Pancreas (tissue), 10 donors: Measurements from ENCODE around the gene GCN1. TPM values are rescaled to one million over a fixed set of nuclear protein-coding genes. Genes with fewer than 3 reads are reported as not detected.

ENCODE experiments used
- ATAC-seq, 4 donors: fragments of 200-7000 bp; cut with Tn5 transposase; one replicate each; pipeline versions ENCODE4 v1.8.0 to v1.9.1; 2020; ENCODE audit warnings: mild to moderate bottlenecking in 4 of 4, moderate library complexity in 4 of 4
- DNase-seq, 6 donors: peaks; one replicate each; pipeline ENCODE4 v3.0.0-alpha.2; 2020
- FAIRE-seq: peaks from 2 replicates; lab custom pipeline; 2012; peaks lifted over from hg19 to GRCh38; lab: Jason Lieb, UNC
- H3K27ac ChIP-seq, 4 donors: fragments of 200-600 bp; sonication (generic); 1 replicate in 3 of 4; 2 replicates in 1 of 4; pipeline versions ENCODE4 v1.5.0 to v1.8.0; 2020
- H3K27me3 ChIP-seq, 4 donors: fragments of 200-600 bp; one replicate each; pipeline ENCODE4 v1.8.0; 2021
- H3K36me3 ChIP-seq, 3 donors: fragments of 200-600 bp; sonication (generic) in 1 of 3; one replicate each; pipeline versions ENCODE4 v1.5.0 to v1.8.0; 2020 to 2021
- H3K4me1 ChIP-seq, 3 donors: fragments of 200-600 bp; one replicate each; pipeline ENCODE4 v1.8.0; 2021
- H3K4me3 ChIP-seq, 4 donors: fragments of 200-600 bp; sonication (generic) in 2 of 4; one replicate each; pipeline versions ENCODE4 v1.5.0 to v1.8.0; 2020 to 2021
- H3K9me3 ChIP-seq, 4 donors: fragments of 200-600 bp; one replicate each; pipeline ENCODE4 v1.8.0; 2021
- CTCF ChIP-seq, 4 donors: fragments of 200-600 bp; sonication (generic) in 3 of 4; IDR thresholded peaks; one replicate each; pipeline versions ENCODE4 v1.5.0 to v1.8.0; 2021; ENCODE audit warnings: antibody characterized with exemption in 4 of 4
- WGBS, 2 donors: extraction: QIAGEN DNeasy Blood & Tissue Kit; methylation state at CpG; one replicate each; pipeline ENCODE4 v1.1.7; 2013; 5-methylcytosine and 5-hydroxymethylcytosine counted together
- intact Hi-C, 3 donors: fragments of 100-400 bp; cut with DNase I; formaldehyde crosslinking; loops; one replicate each; pipeline versions ENCODE4 v1.11.1 to v1.14.2; 2022
- microRNA-seq, 2 donors: library from miRNA; unstranded; fragments of <30 nt; microRNA quantifications; one replicate each; pipeline versions ENCODE4 to v1.1.0, GENCODE V29; 2019 to 2020
- polyA plus RNA-seq, 2 donors: library from polyadenylated mRNA; stranded (reverse); fragments of 200-250 nt; gene quantifications; one replicate each; pipeline ENCODE4 v1.2.3, GENCODE V29; 2013
- total RNA-seq, 6 donors: library from RNA; stranded (reverse); fragmentation: NEBNext Ultra II Directional in 4 of 6; extraction: Animal tissue kit (Norgen Biotek cat#: 25700) in 4 of 6; gene quantifications; one replicate each; pipeline versions ENCODE4 v1.2.1 to v1.2.4, GENCODE V29; 2021 to 2023
- donor health status: healthy with polysubstance abuse.
- donor health status: DM: no; HTN: no; CAD: no; lungs with moderate emphysema.
- donor health status: DM: no; HTN: no; CAD: no.
- donor health status: control.
- donor health status: control.
- donor health status: Bipolar disorder and iron deficiency.
- donor health status: DM: yes; HTN: yes; CAD: no.
- donor health status: DM: no; HTN: no; CAD: no.
- donor health status: DM: no; HTN: no; CAD: no.
- donor health status: DM: yes; HTN: yes; CAD: no.

GCN1 gene
- total and polyA plus RNA-seq, 8 donors: 18.9 to 54.1 (median 37.7) TPM

GRCh38 chr12:120078868-120079267, 115.6 kb downstream of the GCN1 start:
- TF ChIP-seq CTCF (IDR thresholded peaks at IDR 0.05): no peak
- DNase-seq (peak in 1 of 6 donors; percentile 18), FAIRE-seq (no peak), ATAC-seq (peak in 1 of 4 donors; percentile 30)
- intact Hi-C loops: no loop called here
- H3K9me3 ChIP-seq: no peaks in the 10 kb centered on the region
- no peaks in the 10 kb centered on the region for H3K4me1 ChIP-seq
- no peaks in the 10 kb centered on the region for H3K27me3 ChIP-seq
- H3K27ac ChIP-seq: no peak overlapping the region
- 61% methylated on average over 5 of the region's 5 CpGs for WGBS, 2 donors
- H3K36me3 ChIP-seq: no peaks in the 10 kb centered on the region
- H3K4me3 ChIP-seq: no peak overlapping the region

DNA sequence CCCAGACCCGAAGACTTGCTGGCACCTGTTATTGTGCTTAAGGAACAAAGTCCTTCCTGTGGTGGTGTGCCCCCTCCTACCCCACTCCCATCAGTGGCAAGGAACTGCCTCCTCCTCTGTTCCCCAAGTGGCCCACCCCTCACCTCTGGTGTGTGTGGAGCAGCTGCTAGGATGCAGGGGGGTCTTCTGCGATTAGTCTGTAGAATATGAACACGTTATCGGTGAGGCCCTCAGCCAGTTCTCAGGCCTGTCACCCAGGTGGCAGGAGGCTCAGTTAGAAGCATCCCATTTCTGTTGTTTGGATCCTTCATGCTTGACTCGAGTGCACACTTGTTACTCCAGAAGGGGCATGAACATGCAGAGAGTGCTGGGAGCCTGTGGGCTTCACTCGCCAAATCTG, 117.3 kb downstream of the GCN1 start:
- no peak overlapping the region for H3K27ac ChIP-seq
- WGBS, 2 donors: 90 to 92% methylated on average over 6 of the region's 6 CpGs
- no peaks in the 10 kb centered on the region for H3K27me3 ChIP-seq
- FAIRE-seq (no peak), ATAC-seq (no peak), DNase-seq (peak in 1 of 6 donors; percentile 15)
- H3K4me3 ChIP-seq: no peak overlapping the region
- intact Hi-C loops: no loop called here
- H3K4me1 ChIP-seq: no peaks in the 10 kb centered on the region
- no peak for TF ChIP-seq CTCF (IDR thresholded peaks at IDR 0.05)
- no peaks in the 10 kb centered on the region for H3K9me3 ChIP-seq
- H3K36me3 ChIP-seq: no peaks in the 10 kb centered on the region

Small RNA genes lying within 50 kb of the gene (microRNA-seq; reads per million reads assigned to microRNA genes)
- gene MIR4498: 0.29 to 0.39 reads per million in 2 donors

Other genes with a start within 250 kb of the GCN1 start
- 1 to 10 TPM; 2.0 to 8.0 (median 5.9) TPM for gene BICDL1, start 205.5 kb downstream of the GCN1 start, total RNA-seq
- 10 to 100 TPM; 19.2 to 23.0 TPM for gene BICDL1, start 205.5 kb downstream of the GCN1 start, polyA plus RNA-seq
- gene RAB35, start 78.0 kb downstream of the GCN1 start, total RNA-seq: 10 to 100 TPM; 10.7 to 23.0 (median 15.0) TPM
- gene RAB35, start 78.0 kb downstream of the GCN1 start, polyA plus RNA-seq: 10 to 100 TPM; 13.6 to 13.9 TPM
- 1,000 to 10,000 TPM; 1,016 to 2,628 (median 1,602) TPM for gene RPLP0, start 6.4 kb upstream of the GCN1 start, total RNA-seq
- gene RPLP0, start 6.4 kb upstream of the GCN1 start, polyA plus RNA-seq: 1,000 to 10,000 TPM; 1,778 to 1,915 TPM
- 10 to 100 TPM; 20.9 to 37.5 (median 26.2) TPM for gene PXN, start 71.0 kb upstream of the GCN1 start, total RNA-seq
- 10 to 100 TPM; 45.4 to 59.0 TPM for gene PXN, start 71.0 kb upstream of the GCN1 start, polyA plus RNA-seq
- gene RNU4-2, start 97.2 kb upstream of the GCN1 start, total RNA-seq: 1,000 to 10,000 TPM; 3,497 to 6,395 (median 4,297) TPM
- not detected for gene RNU4-2, start 97.2 kb upstream of the GCN1 start, polyA plus RNA-seq
- gene RNU4-1, start 98.5 kb upstream of the GCN1 start, total RNA-seq: 1,000 to 10,000 TPM in 5 of 6 donors, 100 to 1,000 TPM in 1; 597 to 2,620 (median 1,226) TPM
- not detected for gene RNU4-1, start 98.5 kb upstream of the GCN1 start, polyA plus RNA-seq
- gene SIRT4, start 107.6 kb upstream of the GCN1 start, total RNA-seq: 1 to 10 TPM in 4 of 6 donors, under 1 TPM in 2; 0.56 to 2.4 (median 1.3) TPM
- gene SIRT4, start 107.6 kb upstream of the GCN1 start, polyA plus RNA-seq: 1 to 10 TPM; 1.4 to 2.1 TPM
- gene PLA2G1B, start 133.1 kb upstream of the GCN1 start, total RNA-seq: over 10,000 TPM in 2 of 6 donors, 1,000 to 10,000 TPM in 4; 4,900 to 12,528 (median 8,049) TPM
- gene PLA2G1B, start 133.1 kb upstream of the GCN1 start, polyA plus RNA-seq: 1,000 to 10,000 TPM; 7,592 to 7,821 TPM
- gene MSI1, start 174.4 kb upstream of the GCN1 start, total RNA-seq: 1 to 10 TPM; 3.0 to 6.0 (median 4.8) TPM
- 1 to 10 TPM; 3.0 to 4.8 TPM for gene MSI1, start 174.4 kb upstream of the GCN1 start, polyA plus RNA-seq
- 100 to 1,000 TPM; 118 to 149 (median 137) TPM for gene COX6A1, start 243.4 kb upstream of the GCN1 start, total RNA-seq
- gene COX6A1, start 243.4 kb upstream of the GCN1 start, polyA plus RNA-seq: 100 to 1,000 TPM; 296 to 324 TPM